Ovary (tissue), 3 donors: ENCODE data around the gene RPL18.

Experiments
- EP300 ChIP-seq: sonication (generic); formaldehyde crosslinking; IDR thresholded peaks from one replicate; pipeline ENCODE4 v1.6.1; 2017; ENCODE audit warnings: antibody characterized with exemption
- POLR2A ChIP-seq: fragments of 450-650 bp; IDR thresholded peaks from one replicate; pipeline ENCODE4 v1.6.1; 2017; ENCODE audit warnings: antibody characterized with exemption, mild to moderate bottlenecking, moderate library complexity
- TF ChIP-seq, protein P1 (sequence below), 3 donors: fragments of 450-650 bp in 2 of 3; fragments of 200-600 bp in 1 of 3; IDR thresholded peaks; one replicate each; pipeline versions ENCODE4 v1.5.1 to v1.8.0; 2016 to 2022; ENCODE audit warnings: antibody characterized with exemption in 3 of 3, mild to moderate bottlenecking in 1 of 3
- donor health status: DM: no; HTN: no; CAD: no.

- no peak for TF ChIP-seq POLR2A
- TF ChIP-seq, protein P1, sequence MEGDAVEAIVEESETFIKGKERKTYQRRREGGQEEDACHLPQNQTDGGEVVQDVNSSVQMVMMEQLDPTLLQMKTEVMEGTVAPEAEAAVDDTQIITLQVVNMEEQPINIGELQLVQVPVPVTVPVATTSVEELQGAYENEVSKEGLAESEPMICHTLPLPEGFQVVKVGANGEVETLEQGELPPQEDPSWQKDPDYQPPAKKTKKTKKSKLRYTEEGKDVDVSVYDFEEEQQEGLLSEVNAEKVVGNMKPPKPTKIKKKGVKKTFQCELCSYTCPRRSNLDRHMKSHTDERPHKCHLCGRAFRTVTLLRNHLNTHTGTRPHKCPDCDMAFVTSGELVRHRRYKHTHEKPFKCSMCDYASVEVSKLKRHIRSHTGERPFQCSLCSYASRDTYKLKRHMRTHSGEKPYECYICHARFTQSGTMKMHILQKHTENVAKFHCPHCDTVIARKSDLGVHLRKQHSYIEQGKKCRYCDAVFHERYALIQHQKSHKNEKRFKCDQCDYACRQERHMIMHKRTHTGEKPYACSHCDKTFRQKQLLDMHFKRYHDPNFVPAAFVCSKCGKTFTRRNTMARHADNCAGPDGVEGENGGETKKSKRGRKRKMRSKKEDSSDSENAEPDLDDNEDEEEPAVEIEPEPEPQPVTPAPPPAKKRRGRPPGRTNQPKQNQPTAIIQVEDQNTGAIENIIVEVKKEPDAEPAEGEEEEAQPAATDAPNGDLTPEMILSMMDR (IDR thresholded peaks at IDR 0.05): no peak
- no peak for TF ChIP-seq EP300
These were observed 27.8 kb upstream of the RPL18 start for GRCh38 chr19:48646722-48647216.
